ENCODE results near the gene ZP2.
"Not testable (repeated sequence)": the region's sequence is repeated elsewhere in the genome, so short reads cannot be mapped to it uniquely, and the experiment has no call there.

ZP2 gene

GRCh38 chr16:21214086-21214485 lies 2.7 kb upstream of the ZP2 start:
- no peak for DNase-seq (ENCODE audit: low read depth)

DNA sequence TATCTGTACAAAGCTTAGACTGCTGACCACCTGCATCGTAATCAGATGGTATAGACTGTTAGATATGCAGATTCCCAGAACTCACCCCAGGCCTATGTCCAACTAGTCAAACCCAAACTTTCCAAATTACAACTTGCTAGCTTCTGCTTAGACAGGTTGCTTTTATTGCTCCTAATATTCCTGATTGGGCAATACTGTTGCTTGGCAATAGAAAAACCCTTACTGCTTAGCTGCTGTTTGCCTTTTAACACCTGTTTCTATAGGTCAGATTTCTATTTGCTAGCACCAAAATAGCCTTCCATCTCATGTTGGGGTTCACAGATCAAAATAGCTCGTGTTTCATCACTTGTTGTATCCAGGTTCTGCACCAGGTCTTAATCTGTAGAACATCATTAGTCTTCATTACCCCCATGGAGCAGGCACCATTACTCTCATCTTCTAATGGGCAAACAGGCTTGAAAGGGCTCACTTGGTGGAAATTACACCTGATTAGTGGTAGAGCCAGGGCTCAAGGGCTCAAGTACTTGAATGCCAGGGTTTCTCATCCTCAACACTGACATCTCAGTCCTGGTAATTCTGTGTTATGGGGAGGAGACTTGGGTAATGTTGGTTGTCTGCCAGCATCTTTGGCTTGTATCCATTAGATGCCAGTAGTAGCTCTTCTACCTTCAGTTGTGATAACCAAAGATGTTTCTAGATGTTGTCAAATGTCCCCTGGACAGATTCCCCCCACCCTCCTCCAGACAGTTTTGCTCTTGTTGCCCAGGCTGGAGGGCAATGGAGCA lies 2.7 kb downstream of the ZP2 start:
- no peak for DNase-seq (ENCODE audit: low read depth)

- DNase-seq (ENCODE audit: low read depth), result no peak
Observed at GRCh38 chr16:21206550-21206949, 4.8 kb downstream of the ZP2 start.

DNA sequence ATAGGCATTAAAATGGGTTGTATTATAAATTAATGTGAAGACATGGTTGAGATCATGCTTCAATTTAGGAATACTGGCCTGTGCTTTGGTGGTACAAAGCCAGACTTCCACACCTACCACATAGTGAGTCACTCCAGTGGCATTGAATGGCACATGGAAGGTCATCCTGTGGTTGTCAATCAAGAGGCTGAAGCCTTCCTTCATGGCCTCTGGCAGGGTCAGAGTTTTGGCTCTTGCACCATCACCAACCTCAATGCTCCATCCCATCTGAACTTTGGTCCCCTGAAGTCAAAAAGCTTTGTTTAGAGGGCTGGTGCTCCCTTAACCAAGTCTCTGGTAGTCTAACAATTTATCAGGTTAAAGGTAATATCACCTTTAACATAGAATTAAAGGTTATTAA lies 6.1 kb downstream of the ZP2 start:
- DNase-seq (ENCODE audit: low read depth), result no peak

GRCh38 chr16:21203155-21203797 lies 8.1 kb downstream of the ZP2 start:
- no peak for DNase-seq (ENCODE audit: low read depth)

DNA sequence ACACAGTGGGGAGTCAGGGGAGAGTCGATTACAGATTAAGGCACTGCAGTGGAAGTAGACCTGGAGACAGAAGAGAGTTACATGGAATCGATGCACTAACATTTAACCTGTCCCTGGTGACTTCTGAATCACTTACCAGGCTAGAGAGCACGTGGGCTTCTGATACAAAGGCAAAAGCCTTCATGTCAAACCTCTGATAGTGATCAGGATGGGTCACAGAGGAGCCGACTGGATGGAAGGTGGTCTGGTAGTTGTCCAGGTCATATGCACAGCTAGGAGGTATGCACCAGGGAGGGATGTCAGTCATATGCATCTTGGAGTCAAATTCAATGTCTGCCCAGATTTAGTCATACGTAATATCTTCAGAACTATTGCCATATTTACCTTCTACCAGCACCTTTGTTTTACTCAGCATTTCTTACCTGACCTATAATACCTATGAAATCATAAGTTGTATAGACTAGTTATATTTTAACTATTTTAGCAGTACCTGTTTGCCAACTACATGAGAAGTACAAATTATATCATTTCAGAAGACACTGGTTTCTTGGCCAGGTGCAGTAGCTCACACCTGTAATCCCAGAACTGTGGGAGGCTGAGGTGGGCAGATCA lies 11.7 kb downstream of the ZP2 start:
- DNase-seq (ENCODE audit: low read depth), result no peak

- no peak for DNase-seq (ENCODE audit: low read depth)
Observed at GRCh38 chr16:21197621-21198020, 13.8 kb downstream of the ZP2 start.

GRCh38 chr16:21197112-21197511 lies 14.3 kb downstream of the ZP2 start:
- no peak for DNase-seq (ENCODE audit: low read depth)

DNA sequence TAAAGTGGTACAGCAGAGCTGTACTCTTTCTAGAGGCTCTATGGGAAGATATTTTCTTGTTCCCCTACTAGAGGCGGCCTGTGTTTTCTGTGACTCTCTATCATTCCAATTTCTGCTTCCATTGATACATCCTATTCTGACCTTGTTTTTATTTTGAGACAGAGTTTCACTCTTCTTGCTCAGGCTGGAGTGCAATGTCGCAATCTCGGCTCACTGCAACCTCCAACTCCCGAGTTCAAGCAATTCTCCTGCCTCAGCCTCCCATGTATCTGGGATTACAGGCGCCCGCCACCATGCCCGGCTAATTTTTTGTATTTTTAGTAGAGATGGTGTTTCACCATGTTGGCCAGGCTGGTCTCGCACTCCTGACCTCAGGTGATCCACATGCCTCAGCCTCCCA lies 16.0 kb downstream of the ZP2 start:
- not testable (repeated sequence) for DNase-seq (ENCODE audit: low read depth)

- DNase-seq (ENCODE audit: low read depth), result no peak
Observed at GRCh38 chr16:21194771-21195301, 16.5 kb downstream of the ZP2 start.

GRCh38 chr16:21192991-21193390 lies 18.4 kb downstream of the ZP2 start:
- no peak for DNase-seq (ENCODE audit: low read depth)

DNA sequence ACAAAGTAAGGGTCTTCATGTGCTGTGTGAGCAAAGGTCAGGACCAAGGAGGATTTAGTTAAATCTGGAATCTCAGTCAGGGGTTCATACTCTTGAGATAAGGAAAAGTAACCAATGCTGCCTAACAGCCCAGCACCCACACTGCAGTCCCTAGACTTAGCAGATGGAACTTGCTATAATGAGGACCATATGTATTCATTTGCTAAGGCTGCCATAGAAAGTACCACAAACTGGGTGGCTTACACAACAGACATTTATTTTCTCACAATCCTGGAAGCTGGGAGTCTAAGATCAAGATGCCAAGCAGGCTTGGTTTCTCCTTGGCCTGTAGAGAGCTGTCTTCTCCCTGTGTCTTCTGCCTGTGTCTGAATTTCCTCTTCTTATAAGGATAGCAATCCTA lies 20.8 kb downstream of the ZP2 start:
- DNase-seq (ENCODE audit: low read depth), result no peak

DNA sequence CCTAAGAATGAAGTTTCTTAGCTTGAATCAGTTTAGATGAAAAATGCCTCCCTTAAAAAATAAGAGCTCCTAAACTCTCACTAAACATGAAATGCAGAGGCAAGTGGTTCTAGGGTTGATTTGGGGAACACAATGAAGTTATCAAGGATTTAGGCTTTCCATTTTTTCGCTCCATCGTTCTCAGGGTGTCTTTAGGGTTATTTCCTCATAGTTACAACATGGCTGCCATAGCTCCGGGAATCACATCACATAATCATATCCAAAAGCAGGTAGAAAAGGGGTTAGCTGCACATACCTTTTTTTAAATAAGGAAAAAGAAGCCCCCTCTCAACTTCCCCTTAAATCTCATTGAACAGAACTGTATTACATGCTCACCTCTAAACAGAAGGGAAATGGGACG lies 21.4 kb downstream of the ZP2 start:
- DNase-seq (ENCODE audit: low read depth), result no peak

DNA sequence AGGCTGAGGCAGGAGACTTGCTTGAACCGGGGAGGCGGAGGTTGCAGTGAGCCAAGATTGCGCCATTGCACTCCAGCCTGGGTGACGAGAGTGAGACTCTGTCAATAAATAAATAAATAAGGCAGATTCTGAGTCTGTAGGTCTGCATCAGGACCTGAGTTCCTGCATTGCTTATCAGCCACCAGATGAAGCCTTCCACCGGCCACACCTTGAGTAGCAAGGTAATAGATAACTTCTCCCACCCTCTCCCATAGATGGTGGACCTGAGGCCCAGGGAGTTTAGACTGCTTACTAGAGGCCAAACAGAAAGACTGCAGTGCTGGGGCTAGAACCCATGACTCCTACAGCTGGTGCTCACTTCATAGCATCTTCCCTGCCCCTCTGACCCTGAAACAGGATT lies 22.1 kb downstream of the ZP2 start:
- no peak for DNase-seq (ENCODE audit: low read depth)

- no peak for DNase-seq (ENCODE audit: low read depth)
Observed at GRCh38 chr16:21186326-21186691, 25.1 kb downstream of the ZP2 start.

DNA sequence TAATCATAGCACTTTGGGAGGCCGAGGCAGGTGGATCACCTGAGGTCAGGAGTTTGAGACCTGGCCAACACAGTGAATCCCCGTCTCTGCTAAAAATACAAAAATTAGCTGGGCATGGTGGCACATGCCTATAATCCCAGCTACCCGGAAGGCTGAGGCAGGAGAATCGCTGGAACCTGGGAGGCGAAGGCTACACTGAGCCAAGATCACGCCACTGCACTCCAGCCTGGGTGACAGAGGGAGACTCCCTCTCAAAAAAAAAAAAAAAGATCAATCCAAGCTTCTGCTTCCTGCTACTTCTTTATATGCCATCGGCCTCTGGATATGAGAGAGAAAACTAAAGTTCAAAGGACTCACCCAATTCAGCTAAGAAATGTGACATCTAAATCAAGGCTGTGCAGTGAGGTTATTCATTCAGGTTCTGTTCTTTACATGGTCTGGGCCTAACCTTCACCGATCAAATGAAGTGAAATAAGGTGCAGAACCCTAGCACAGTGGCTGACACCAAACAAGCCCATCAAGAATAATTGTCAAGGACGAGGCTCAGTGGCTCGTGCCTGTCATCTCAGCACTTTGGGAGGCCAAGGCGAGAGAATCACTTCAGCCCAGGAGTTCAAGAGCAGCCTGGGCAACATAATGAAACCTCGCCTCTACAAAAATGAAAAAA lies 25.6 kb downstream of the ZP2 start:
- no peak for DNase-seq (ENCODE audit: low read depth)

DNA sequence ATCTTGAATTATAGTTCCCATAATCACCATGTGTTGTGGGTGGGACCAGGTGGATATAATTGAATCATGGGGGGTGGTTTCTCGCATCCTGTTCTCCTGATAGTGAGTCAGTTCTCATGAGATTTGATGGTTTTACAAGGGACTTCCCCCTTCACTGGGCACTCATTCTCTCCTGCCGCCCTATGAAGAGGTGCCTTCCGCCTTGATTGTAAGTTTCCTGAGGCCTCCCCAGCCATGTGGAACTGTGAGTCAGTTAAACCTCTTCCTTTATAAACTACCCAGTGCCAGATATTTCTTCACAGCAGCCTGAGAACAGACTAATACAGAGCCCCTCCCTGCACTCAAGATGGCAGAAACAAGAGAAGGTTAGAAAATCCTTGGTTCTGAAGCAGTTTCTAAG lies 26.5 kb downstream of the ZP2 start:
- peak; percentile 8 for DNase-seq (ENCODE audit: low read depth)

GRCh38 chr16:21183995-21184394 lies 27.4 kb downstream of the ZP2 start:
- DNase-seq (ENCODE audit: low read depth), result no peak

DNA sequence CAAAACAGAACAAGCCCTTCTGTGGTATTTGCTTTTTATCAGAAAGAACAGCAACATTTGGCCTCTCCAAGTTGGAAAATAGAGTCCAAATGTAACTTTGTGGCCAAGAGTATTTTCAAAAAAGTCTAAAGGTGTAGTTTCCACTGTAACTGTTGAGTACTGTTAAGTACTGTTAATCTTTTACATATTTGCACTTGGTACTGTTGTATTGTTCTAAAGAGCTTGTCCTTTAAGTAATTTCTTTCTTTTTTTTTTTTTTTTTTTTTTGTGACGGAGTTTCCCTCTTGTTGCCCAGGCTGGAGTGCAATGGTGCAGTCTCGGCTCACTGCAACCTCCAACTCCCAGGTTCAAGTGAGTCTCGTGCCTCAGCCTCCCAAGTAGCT lies 31.4 kb downstream of the ZP2 start:
- no peak for DNase-seq (ENCODE audit: low read depth)

GRCh38 chr16:21179126-21179982 lies 32.0 kb downstream of the ZP2 start:
- no peak for DNase-seq (ENCODE audit: low read depth)

- DNase-seq (ENCODE audit: low read depth), result no peak
Observed at GRCh38 chr16:21175397-21175796, 36.0 kb downstream of the ZP2 start.

GRCh38 chr16:21172650-21173049 lies 38.7 kb downstream of the ZP2 start:
- no peak for DNase-seq (ENCODE audit: low read depth)
